GM12872 (cell line): ENCODE data around the gene MCF2L2.

Source experiments
- TF ChIP-seq, protein P1 (sequence below): IDR thresholded peaks from 3 replicates; pipeline ENCODE4 v1.5.1; 2011; ENCODE audit warnings: low read depth, mild to moderate bottlenecking, low read length, moderate library complexity; ENCODE audit not compliant: insufficient read depth

The MCF2L2 gene

DNA sequence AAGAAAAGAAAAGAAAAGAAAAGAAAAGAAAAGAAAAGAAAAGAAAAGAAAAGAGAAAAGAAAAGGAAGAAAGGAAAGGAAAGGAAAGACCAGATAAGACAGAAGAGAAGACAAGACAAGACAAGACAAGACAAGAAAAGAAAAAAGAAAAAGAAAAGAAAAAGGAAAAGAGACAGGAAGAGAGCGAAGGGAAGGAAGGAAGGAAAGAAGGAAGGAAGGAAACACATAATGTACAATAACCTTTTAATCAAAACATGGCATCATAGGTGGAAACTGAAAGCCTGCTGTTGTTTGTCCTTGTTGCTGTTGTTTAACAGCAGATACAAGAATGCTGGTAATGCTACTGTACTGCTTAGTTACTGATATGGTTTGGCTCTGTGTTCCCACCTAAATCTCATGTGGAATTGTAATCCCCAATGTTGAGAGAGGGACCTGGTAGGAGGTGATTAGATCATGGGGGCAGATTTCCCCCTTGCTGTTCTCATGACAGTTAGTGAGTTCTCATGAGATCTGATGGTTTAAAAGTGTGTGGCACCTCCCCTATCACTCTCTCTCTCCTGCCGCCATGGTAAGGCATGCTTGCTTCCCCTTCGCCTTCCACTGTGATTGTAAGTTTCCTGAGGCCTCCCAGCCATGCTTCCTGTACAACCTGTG lies 67.3 kb downstream of the MCF2L2 start:
- TF ChIP-seq, protein P1, sequence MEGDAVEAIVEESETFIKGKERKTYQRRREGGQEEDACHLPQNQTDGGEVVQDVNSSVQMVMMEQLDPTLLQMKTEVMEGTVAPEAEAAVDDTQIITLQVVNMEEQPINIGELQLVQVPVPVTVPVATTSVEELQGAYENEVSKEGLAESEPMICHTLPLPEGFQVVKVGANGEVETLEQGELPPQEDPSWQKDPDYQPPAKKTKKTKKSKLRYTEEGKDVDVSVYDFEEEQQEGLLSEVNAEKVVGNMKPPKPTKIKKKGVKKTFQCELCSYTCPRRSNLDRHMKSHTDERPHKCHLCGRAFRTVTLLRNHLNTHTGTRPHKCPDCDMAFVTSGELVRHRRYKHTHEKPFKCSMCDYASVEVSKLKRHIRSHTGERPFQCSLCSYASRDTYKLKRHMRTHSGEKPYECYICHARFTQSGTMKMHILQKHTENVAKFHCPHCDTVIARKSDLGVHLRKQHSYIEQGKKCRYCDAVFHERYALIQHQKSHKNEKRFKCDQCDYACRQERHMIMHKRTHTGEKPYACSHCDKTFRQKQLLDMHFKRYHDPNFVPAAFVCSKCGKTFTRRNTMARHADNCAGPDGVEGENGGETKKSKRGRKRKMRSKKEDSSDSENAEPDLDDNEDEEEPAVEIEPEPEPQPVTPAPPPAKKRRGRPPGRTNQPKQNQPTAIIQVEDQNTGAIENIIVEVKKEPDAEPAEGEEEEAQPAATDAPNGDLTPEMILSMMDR: no peak

DNA sequence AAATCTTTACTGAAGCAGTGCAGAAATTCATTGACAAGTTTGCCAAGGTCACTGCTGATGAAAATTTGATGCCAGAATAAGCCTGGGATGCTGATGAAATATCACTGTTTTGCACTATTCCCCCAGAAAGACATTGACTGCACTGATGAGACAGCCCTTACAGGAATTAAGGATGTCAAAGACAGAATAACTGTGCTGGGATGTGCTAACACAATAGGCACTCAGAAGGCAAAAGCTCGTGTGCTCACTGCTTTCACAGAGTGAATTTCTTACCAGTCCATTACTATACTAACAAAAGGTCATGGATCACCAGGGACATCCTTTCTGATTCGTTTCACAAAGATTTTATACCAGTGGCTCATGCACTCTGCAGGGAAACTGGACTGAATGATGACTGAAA lies 69.4 kb downstream of the MCF2L2 start:
- TF ChIP-seq, protein P1: no peak

DNA sequence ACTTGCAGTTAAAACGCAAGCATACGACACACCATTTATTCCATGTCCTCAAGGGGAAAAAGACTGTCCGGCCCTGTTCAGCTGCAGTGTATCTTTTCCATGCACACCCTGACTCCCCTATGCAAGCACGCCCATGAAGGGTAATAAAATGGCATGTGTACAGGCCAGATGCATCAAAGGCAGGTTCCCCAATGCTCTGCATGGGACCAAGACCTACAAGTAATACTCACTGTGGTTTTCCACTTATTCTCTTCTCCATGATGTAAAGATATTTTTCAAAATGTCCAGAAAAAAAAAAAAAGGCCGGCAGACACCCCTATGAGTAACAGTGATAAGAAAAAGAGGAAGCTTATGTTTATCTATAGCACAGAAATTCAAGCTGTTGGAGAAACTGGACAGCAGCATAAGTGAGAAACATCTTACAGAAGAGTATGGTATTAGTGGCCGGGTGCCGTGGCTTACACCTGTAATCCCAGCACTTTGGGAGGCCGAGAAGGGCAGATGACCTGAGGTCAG lies 70.8 kb downstream of the MCF2L2 start:
- TF ChIP-seq, protein P1: no peak

DNA sequence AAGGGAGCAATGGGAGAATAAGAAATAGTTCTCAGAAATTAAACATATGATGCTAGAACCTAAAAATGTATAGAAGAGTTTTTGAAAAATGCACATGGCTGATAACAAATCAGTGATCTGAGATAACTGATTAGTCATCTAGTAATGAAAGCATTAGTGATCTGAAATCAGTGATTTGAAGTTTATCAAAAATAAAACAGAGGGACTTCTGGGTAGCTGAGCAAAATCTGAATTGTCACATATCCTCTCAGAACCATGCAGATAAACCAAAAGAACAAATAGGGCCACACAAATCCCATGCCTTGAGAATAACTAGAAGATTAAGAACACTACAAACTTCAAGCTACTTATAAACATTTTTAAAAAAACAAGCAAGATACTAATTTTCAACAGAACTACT lies 71.5 kb downstream of the MCF2L2 start:
- TF ChIP-seq, protein P1: no peak

DNA sequence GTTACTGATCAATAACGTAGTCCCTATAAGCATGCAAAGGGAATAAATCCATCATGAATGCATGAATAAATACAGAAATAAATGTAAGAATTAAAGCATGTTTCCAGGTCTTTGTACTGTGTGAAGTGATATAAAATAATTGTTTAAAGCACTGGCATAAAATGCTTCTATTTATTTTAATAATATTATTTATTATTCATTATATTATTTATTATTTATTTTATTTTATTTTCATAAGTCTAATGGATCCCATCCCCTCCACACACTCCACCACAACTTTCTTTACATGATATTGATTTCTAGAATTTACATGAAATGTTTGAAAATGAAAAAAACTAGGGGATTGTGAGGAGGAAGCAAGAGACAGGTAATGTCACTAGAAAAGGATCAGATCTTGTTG lies 73.5 kb downstream of the MCF2L2 start:
- TF ChIP-seq, protein P1: no peak

DNA sequence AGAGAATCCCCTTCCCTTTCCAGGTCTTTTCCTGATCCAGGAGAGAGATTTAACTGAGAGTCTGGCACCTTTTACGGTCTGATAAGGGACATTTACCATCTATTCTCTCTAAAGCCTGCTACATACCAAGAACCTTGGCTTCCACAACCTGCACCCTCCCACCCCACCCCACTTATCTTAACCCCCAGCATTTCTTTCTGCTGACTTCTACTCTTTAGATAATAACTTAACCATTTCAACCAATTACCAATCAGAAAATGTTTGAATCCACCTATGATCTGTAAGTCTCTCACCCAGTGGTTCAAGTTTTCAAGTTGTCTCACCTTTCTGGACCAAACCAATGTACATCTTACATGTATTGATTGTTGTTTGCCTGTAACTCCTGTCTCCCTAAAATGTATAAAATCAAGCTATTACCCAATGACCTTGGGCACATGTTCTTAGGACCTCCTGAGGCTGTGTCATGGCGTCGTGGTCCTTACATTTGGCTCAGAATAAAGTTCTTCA lies 74.0 kb downstream of the MCF2L2 start:
- TF ChIP-seq, protein P1: no peak

DNA sequence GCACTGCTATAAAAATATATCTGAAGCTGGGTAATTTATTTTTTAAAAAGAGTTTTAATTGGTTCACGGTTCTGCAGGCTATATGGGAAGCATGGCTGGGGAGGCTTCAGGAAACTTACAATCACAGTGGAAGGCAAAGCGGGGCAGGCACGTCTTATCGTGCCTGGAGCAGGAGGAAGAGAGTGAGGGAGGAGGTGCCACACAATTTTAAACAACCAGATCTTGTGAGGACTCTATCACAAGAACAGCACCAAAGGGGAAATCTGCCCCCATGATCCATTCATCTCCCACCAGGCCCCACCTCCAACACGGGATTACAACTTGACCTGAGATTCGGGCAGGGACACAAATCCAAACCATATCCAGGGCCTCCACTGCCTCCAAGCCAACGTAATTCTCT lies 75.0 kb downstream of the MCF2L2 start:
- TF ChIP-seq, protein P1: no peak
